Ishikawa (cell line): ENCODE data around the gene LRP5.

Experiments used
- CREB1 ChIP-seq: IDR thresholded peaks from 2 replicates; pipeline ENCODE4 v1.6.1; 2012; ENCODE audit warnings: low read depth
- EGR1 ChIP-seq: IDR thresholded peaks from 2 replicates; pipeline ENCODE4 v1.6.1; 2012
- EP300 ChIP-seq: IDR thresholded peaks from 2 replicates; pipeline ENCODE4 v1.6.1; 2012; ENCODE audit warnings: borderline replicate concordance
- MAX ChIP-seq: IDR thresholded peaks from 2 replicates; pipeline ENCODE4 v1.6.1; 2012
- RAD21 ChIP-seq: IDR thresholded peaks from 2 replicates; pipeline ENCODE4 v1.6.1; 2012; ENCODE audit warnings: low read depth
- TAF1 ChIP-seq: IDR thresholded peaks from 2 replicates; pipeline ENCODE4 v1.6.1; 2012; ENCODE audit warnings: low read depth, mild to moderate bottlenecking
- TCF12 ChIP-seq: IDR thresholded peaks from 2 replicates; pipeline ENCODE4 v1.6.1; 2012; ENCODE audit warnings: low read depth
- YY1 ChIP-seq: IDR thresholded peaks from 2 replicates; pipeline ENCODE4 v1.6.1; 2012; ENCODE audit warnings: low read depth
- TF ChIP-seq, protein P1 (sequence below): IDR thresholded peaks from 2 replicates; pipeline ENCODE4 v1.6.1; 2012
- TF ChIP-seq, protein P2 (sequence below): IDR thresholded peaks from 2 replicates; pipeline ENCODE4 v1.6.1; 2012; ENCODE audit warnings: low read depth, mild to moderate bottlenecking

DNA sequence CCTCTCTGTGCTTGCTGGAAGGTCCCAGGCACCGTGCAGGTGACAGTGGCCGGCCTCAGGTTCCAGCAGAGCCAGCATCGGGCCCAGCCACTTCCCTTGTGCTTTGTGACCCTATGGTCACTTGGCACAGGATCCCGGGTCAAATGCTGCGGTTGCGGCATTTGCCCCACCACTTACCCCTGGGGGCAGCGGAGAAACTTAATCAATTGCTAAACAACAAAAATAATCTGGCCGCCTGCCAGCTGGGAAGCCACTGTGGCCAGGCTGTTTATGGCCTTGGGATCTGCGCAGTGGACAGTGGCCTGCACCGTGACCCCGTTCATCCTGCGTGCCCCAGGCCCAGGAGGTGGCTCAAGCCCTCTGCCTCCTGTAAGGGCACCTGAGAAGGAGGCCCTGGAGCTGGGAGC lies 65.0 kb downstream of the LRP5 start:
- TF ChIP-seq TAF1 (no peak), TCF12 (no peak), RAD21 (no peak), MAX (no peak), EGR1 (no peak), CREB1 (no peak), YY1 (no peak), EP300 (no peak)
- TF ChIP-seq, protein P1, sequence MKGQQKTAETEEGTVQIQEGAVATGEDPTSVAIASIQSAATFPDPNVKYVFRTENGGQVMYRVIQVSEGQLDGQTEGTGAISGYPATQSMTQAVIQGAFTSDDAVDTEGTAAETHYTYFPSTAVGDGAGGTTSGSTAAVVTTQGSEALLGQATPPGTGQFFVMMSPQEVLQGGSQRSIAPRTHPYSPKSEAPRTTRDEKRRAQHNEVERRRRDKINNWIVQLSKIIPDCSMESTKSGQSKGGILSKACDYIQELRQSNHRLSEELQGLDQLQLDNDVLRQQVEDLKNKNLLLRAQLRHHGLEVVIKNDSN: no peak
- TF ChIP-seq, protein P2, sequence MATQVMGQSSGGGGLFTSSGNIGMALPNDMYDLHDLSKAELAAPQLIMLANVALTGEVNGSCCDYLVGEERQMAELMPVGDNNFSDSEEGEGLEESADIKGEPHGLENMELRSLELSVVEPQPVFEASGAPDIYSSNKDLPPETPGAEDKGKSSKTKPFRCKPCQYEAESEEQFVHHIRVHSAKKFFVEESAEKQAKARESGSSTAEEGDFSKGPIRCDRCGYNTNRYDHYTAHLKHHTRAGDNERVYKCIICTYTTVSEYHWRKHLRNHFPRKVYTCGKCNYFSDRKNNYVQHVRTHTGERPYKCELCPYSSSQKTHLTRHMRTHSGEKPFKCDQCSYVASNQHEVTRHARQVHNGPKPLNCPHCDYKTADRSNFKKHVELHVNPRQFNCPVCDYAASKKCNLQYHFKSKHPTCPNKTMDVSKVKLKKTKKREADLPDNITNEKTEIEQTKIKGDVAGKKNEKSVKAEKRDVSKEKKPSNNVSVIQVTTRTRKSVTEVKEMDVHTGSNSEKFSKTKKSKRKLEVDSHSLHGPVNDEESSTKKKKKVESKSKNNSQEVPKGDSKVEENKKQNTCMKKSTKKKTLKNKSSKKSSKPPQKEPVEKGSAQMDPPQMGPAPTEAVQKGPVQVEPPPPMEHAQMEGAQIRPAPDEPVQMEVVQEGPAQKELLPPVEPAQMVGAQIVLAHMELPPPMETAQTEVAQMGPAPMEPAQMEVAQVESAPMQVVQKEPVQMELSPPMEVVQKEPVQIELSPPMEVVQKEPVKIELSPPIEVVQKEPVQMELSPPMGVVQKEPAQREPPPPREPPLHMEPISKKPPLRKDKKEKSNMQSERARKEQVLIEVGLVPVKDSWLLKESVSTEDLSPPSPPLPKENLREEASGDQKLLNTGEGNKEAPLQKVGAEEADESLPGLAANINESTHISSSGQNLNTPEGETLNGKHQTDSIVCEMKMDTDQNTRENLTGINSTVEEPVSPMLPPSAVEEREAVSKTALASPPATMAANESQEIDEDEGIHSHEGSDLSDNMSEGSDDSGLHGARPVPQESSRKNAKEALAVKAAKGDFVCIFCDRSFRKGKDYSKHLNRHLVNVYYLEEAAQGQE: no peak
